ENCODE measurements around the gene FUNDC1. TPM values are rescaled to one million over a fixed set of nuclear protein-coding genes. Genes with fewer than 3 reads are reported as not detected.

FUNDC1 gene
- 10 to 100 TPM; 16.9 to 18.6 TPM for total RNA-seq

GRCh38 chrX:44542567-44543325, at the start of gene FUNDC1:
Gene FUNDC1, minus strand, starts transcription at chrX:44542859. Its CDS starts 27 bp downstream, at chrX:44542832.

Other genes starting within 250 kb of the FUNDC1 start
- gene EFHC2, start 199.2 kb downstream of the FUNDC1 start, total RNA-seq: 1 to 10 TPM in 1 of 2 donors, under 1 TPM in 1; 0.33 to 2.1 TPM